GM12878 (cell line): ENCODE data around the gene SMTNL2. TPM values are rescaled to one million over a fixed set of nuclear protein-coding genes. Genes with fewer than 3 reads are reported as not detected.

Experiments
- BCL11A ChIP-seq: IDR thresholded peaks from 2 replicates; pipeline ENCODE4 v1.6.1; 2011; ENCODE audit warnings: low read depth, low read length
- CHD4 ChIP-seq: fragments of 200-600 bp; sonication (generic); IDR thresholded peaks from 2 replicates; pipeline ENCODE4 v1.6.1; 2016; ENCODE audit warnings: mild to moderate bottlenecking
- EGR1 ChIP-seq, 2 experiments: IDR thresholded peaks; 1 replicate in 1 of 2; 2 replicates in 1 of 2; pipeline ENCODE4 v1.6.1; 2011 to 2012; ENCODE audit warnings: low read depth in 2 of 2, low read length in 2 of 2, borderline replicate concordance in 1 of 2, mild to moderate bottlenecking in 1 of 2, moderate library complexity in 1 of 2
- KLF5 ChIP-seq: fragments of 450-650 bp; IDR thresholded peaks from 2 replicates; pipeline ENCODE4 v1.6.1; 2014; ENCODE audit warnings: mild to moderate bottlenecking; ENCODE audit not compliant: partially characterized antibody
- LARP7 ChIP-seq: fragments of 450-650 bp; IDR thresholded peaks from 2 replicates; pipeline ENCODE4 v1.6.1; 2017; ENCODE audit warnings: mild to moderate bottlenecking
- MXI1 ChIP-seq: fragments of 150-350 bp; IDR thresholded peaks from 2 replicates; pipeline ENCODE4 v1.6.1; 2011; ENCODE audit warnings: low read depth, mild to moderate bottlenecking, inconsistent platforms, low read length, improper control_type of control experiment
- NR2F1 ChIP-seq: fragments of 450-650 bp; conservative IDR thresholded peaks from 2 replicates; pipeline ENCODE4 v1.6.1; 2017; ENCODE audit warnings: mild to moderate bottlenecking
- POLR2AphosphoS5 ChIP-seq: IDR thresholded peaks from 2 replicates; pipeline ENCODE4 v1.6.1; 2011; ENCODE audit warnings: mild to moderate bottlenecking, low read length, inconsistent platforms
- POU2F2 ChIP-seq: IDR thresholded peaks from 3 replicates; pipeline ENCODE4 v1.6.1; 2011; ENCODE audit warnings: low read depth, mild to moderate bottlenecking, low read length, borderline replicate concordance
- RBBP5 ChIP-seq: fragments of 200-600 bp; sonication (generic); conservative IDR thresholded peaks from 2 replicates; pipeline ENCODE4 v1.6.1; 2016
- SIX5 ChIP-seq: IDR thresholded peaks from 2 replicates; pipeline ENCODE4 v1.6.1; 2011; ENCODE audit warnings: mild to moderate bottlenecking, low read depth, low read length, moderate library complexity; ENCODE audit not compliant: severe bottlenecking
- SP1 ChIP-seq: IDR thresholded peaks from one replicate; pipeline ENCODE4 v1.6.1; 2011; ENCODE audit warnings: low read depth, low read length
- SPI1 ChIP-seq: IDR thresholded peaks from 2 replicates; pipeline ENCODE4 v1.6.1; 2011; ENCODE audit warnings: low read depth, mild to moderate bottlenecking, low read length, moderate library complexity, borderline replicate concordance; ENCODE audit not compliant: insufficient read depth
- SREBF1 ChIP-seq: IDR thresholded peaks from 2 replicates; pipeline ENCODE4 v1.6.1; 2012; ENCODE audit warnings: mild to moderate bottlenecking, low read length
- ZNF217 ChIP-seq: fragments of 450-650 bp; IDR thresholded peaks from 2 replicates; pipeline ENCODE4 v1.6.1; 2017; ENCODE audit warnings: antibody characterized with exemption, mild to moderate bottlenecking
- polyA plus RNA-seq, 11 experiments: library from polyadenylated mRNA; depleted of rRNA in 4 of 11; unstranded in 6 of 11; stranded (reverse) in 5 of 11; fragments of >200 nt; fragmentation: Nextera tagmentation in 4 of 11; fragmentation: Illumina TruSeq in 1 of 11; extraction: Ambion mirVana in 4 of 11; extraction: Trizol in 1 of 11; gene quantifications; 1 replicate in 1 of 11; 2 replicates in 10 of 11; pipeline versions ENCODE4 v1.2.1 to v1.2.3, GENCODE V29; 2011 to 2016; ENCODE audit warnings: inconsistent platforms in 2 of 11, missing spikeins in 2 of 11, low read depth in 1 of 11
- total RNA-seq, 4 experiments: library from RNA; depleted of rRNA in 3 of 4; stranded (reverse); fragments of >200 nt in 3 of 4; fragmentation: Illumina TruSeq in 1 of 4; extraction: Trizol in 1 of 4; gene quantifications; 2 replicates each; pipeline versions ENCODE4 v1.2.1 to v1.2.3, GENCODE V29; 2013 to 2021
- TF ChIP-seq, protein P1 (sequence below): fragments of 450-650 bp; formaldehyde crosslinking; IDR thresholded peaks from 2 replicates; pipeline ENCODE4 v1.4.0; 2020; ENCODE audit warnings: mild to moderate bottlenecking, moderate library complexity
- TF ChIP-seq, protein P2 (sequence below): fragments of 450-650 bp; IDR thresholded peaks from 2 replicates; pipeline ENCODE4 v1.6.1; 2017; ENCODE audit warnings: low read depth, mild to moderate bottlenecking, moderate library complexity
- TF ChIP-seq, protein P3 (sequence below): IDR thresholded peaks from 2 replicates; pipeline ENCODE4 v1.6.1; 2012; ENCODE audit warnings: low read depth, low read length, improper control_type of control experiment
- TF ChIP-seq, protein P4 (sequence below): IDR thresholded peaks from 2 replicates; pipeline ENCODE4 v1.6.1; 2012; ENCODE audit warnings: low read depth, low read length, improper control_type of control experiment
- TF ChIP-seq, protein P5 (sequence below): IDR thresholded peaks from 2 replicates; pipeline ENCODE4 v1.6.1; 2012; ENCODE audit warnings: low read depth, low read length, improper control_type of control experiment
- TF ChIP-seq, protein P6 (sequence below): IDR thresholded peaks from 2 replicates; pipeline ENCODE4 v1.6.1; 2011; ENCODE audit warnings: mild to moderate bottlenecking, low read depth, low read length, moderate library complexity; ENCODE audit not compliant: insufficient replicate concordance

SMTNL2 gene
- total and polyA plus RNA-seq, 10 of the 15 experiments (the other 5 are each of a cell fraction or from before 2014, with no cell fraction given) = not detected

DNA sequence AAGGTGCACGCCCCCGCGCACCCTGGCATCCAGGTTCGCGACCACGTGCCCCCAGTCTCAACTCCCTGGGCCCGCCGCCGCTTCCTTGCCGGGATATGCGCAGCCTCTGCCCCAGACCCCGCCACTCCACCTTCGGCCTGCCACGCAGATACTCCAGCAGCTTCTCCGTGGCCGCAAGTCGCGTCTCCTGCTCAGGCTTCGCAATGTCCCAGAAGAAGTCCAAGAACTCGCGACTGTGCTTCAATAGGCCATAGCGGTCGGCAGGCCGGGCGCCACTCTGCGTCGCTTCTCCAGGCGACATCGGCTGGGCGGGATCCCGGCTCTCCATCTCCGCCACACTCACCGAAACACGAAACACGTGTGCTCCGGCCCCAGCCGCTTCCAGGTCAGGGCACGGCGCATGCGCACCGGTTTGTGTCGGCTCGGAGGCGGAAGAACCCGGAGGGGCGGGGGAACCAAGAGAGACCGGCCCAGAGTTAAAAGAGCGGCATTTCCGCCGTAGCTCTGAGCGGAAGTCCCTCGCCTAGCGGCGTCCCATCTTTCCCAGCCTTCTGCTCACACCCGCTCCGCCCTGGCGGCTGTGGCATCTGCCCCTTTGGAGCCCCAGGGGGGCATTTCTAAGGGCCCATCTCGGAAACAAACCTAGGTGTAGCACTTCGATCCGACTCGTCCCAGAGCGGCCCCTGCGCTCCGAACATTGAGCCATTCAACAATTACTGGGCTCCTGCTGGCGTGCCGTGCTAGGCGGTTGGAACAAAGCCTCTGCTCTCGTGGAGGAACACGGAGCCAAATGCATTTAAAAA is 29.1 kb upstream of the SMTNL2 start, which contains the start of gene MYBBP1A (continued):
- TF ChIP-seq, protein P1, sequence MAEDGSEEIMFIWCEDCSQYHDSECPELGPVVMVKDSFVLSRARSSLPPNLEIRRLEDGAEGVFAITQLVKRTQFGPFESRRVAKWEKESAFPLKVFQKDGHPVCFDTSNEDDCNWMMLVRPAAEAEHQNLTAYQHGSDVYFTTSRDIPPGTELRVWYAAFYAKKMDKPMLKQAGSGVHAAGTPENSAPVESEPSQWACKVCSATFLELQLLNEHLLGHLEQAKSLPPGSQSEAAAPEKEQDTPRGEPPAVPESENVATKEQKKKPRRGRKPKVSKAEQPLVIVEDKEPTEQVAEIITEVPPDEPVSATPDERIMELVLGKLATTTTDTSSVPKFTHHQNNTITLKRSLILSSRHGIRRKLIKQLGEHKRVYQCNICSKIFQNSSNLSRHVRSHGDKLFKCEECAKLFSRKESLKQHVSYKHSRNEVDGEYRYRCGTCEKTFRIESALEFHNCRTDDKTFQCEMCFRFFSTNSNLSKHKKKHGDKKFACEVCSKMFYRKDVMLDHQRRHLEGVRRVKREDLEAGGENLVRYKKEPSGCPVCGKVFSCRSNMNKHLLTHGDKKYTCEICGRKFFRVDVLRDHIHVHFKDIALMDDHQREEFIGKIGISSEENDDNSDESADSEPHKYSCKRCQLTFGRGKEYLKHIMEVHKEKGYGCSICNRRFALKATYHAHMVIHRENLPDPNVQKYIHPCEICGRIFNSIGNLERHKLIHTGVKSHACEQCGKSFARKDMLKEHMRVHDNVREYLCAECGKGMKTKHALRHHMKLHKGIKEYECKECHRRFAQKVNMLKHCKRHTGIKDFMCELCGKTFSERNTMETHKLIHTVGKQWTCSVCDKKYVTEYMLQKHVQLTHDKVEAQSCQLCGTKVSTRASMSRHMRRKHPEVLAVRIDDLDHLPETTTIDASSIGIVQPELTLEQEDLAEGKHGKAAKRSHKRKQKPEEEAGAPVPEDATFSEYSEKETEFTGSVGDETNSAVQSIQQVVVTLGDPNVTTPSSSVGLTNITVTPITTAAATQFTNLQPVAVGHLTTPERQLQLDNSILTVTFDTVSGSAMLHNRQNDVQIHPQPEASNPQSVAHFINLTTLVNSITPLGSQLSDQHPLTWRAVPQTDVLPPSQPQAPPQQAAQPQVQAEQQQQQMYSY = no peak
- TF ChIP-seq CHD4 (no peak), MXI1 (peak; percentile 100), POU2F2 (peak; percentile 72), LARP7 (no peak), ZNF217 (no peak), SREBF1 (no peak), SP1 (no peak), SPI1 (peak; percentile 75), RBBP5 (no peak), NR2F1 (peak; percentile 74), BCL11A (0 out of 2 replicates have a peak, but pooled peaks have one; percentile 3), KLF5 (peak; percentile 40), POLR2AphosphoS5 (peak; percentile 96), SIX5 (peak; percentile 27), EGR1 (IDR thresholded peaks at IDR 0.05; ENCODE audit: borderline replicate concordance in 1 of 2, low read depth in 2 of 2, low read length in 2 of 2) (no peak)
- TF ChIP-seq, protein P2, sequence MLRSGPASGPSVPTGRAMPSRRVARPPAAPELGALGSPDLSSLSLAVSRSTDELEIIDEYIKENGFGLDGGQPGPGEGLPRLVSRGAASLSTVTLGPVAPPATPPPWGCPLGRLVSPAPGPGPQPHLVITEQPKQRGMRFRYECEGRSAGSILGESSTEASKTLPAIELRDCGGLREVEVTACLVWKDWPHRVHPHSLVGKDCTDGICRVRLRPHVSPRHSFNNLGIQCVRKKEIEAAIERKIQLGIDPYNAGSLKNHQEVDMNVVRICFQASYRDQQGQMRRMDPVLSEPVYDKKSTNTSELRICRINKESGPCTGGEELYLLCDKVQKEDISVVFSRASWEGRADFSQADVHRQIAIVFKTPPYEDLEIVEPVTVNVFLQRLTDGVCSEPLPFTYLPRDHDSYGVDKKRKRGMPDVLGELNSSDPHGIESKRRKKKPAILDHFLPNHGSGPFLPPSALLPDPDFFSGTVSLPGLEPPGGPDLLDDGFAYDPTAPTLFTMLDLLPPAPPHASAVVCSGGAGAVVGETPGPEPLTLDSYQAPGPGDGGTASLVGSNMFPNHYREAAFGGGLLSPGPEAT = 0 out of 2 replicates have a peak, but pooled peaks have one; percentile 27
- TF ChIP-seq, protein P3, sequence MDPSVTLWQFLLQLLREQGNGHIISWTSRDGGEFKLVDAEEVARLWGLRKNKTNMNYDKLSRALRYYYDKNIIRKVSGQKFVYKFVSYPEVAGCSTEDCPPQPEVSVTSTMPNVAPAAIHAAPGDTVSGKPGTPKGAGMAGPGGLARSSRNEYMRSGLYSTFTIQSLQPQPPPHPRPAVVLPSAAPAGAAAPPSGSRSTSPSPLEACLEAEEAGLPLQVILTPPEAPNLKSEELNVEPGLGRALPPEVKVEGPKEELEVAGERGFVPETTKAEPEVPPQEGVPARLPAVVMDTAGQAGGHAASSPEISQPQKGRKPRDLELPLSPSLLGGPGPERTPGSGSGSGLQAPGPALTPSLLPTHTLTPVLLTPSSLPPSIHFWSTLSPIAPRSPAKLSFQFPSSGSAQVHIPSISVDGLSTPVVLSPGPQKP = peak; percentile 75
- TF ChIP-seq, protein P4, sequence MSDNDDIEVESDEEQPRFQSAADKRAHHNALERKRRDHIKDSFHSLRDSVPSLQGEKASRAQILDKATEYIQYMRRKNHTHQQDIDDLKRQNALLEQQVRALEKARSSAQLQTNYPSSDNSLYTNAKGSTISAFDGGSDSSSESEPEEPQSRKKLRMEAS = peak; percentile 97
- TF ChIP-seq, protein P5, sequence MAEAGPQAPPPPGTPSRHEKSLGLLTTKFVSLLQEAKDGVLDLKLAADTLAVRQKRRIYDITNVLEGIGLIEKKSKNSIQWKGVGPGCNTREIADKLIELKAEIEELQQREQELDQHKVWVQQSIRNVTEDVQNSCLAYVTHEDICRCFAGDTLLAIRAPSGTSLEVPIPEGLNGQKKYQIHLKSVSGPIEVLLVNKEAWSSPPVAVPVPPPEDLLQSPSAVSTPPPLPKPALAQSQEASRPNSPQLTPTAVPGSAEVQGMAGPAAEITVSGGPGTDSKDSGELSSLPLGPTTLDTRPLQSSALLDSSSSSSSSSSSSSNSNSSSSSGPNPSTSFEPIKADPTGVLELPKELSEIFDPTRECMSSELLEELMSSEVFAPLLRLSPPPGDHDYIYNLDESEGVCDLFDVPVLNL = no peak
- TF ChIP-seq, protein P6, sequence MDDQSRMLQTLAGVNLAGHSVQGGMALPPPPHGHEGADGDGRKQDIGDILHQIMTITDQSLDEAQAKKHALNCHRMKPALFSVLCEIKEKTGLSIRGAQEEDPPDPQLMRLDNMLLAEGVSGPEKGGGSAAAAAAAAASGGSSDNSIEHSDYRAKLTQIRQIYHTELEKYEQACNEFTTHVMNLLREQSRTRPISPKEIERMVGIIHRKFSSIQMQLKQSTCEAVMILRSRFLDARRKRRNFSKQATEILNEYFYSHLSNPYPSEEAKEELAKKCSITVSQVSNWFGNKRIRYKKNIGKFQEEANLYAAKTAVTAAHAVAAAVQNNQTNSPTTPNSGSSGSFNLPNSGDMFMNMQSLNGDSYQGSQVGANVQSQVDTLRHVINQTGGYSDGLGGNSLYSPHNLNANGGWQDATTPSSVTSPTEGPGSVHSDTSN = no peak
